NK-92 (cell line): ENCODE data around the gene DEDD.

Experiments used
- DNase-seq: peaks from one replicate; lab custom pipeline; 2025; ENCODE audit not compliant: unreplicated experiment; lab: John Stamatoyannopoulos, UW

The DEDD gene

DNA sequence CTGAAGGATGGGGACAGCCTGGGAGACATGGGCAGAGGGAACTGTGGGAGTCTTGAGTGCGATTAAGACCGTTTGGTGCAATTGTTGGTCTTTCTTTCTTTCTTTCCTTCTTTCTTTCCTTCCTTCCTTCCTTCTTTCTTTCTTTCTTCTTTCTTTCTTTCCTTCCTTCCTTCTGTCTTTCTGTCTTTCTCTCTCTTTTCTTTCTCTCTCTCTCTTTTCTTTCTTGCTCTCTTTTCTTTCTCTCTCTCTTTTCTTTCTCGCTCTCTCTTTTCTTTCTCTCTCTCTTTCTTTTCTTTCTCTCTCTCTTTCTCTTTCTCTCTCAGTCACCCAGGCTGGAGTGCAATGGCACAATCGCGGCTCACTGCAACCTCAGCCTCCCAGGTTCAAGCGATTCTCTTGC, 37.2 kb downstream of the DEDD start:
- no peak for DNase-seq

DNA sequence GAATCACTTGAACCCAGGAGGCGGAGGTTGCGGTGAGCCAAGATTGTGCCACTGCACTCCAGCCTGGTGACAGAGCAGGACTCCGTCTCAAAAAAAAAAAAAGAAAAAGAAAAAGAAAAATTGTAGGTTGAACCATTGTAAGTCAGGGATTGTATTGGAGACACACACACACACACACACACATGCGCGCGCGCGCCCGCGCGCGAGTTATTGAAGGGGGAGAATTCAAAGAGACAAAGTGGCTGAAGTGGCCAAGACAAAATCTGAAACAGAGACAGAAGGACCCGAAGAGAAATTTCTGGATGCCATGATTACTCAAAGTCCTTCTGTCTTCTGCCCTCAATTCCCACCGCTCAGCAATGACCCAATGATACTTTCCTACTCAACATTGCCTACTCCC, 38.0 kb downstream of the DEDD start:
- no peak for DNase-seq

DNA sequence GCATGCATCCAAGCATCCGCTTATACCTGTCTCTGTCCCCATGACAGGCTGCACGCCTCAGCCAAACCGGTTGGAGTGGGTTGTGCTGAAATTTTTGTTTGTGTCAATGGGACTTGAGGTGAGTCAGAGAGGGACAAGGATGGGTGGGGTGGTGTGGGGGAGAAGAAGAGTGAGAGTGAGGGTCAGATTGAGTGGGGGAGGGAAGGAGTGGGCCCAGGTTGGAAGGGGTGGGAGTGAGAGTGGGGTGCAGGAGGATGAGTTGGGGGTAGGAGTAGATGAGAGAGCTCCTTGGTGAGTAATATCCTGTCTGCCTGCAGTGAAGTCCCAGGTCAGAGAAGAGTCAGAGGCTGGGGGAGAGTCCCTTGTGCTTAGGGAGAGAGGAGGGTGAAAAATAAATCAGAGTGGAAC, 39.8 kb downstream of the DEDD start:
- DNase-seq = no peak

DNA sequence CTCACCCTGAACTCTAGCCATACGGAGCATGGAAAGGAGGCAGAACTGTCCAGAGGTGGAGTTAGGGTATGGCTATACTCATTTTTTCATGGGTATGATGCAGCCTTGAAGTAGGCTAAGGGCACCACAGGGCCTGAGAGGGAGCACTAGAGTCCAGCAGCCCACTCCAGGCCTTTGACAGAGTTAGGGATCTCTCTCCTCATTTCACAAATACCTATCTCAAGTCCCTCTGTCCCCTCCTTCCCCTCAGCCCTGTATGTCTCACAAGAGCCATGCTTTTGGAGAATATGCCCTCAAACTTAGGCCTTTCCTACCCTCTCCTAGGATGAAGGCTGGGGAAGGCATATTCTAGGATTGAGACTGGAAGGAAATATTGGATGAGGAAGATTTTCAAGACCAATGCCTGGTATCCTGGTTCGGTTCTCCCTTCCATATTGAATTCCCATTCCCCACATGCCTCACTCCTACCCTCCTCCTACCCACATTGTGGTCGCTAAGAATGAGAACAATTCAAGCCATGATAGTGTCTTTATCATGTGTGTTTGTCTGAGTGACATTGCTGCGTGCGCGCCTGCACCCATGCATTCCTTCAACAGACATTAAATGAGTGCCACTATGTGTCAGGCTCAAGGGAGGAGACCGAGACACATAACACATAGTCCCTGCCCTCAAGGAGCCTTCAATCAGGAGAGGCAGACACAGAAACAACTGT, 40.5 kb downstream of the DEDD start:
- no peak for DNase-seq

DNA sequence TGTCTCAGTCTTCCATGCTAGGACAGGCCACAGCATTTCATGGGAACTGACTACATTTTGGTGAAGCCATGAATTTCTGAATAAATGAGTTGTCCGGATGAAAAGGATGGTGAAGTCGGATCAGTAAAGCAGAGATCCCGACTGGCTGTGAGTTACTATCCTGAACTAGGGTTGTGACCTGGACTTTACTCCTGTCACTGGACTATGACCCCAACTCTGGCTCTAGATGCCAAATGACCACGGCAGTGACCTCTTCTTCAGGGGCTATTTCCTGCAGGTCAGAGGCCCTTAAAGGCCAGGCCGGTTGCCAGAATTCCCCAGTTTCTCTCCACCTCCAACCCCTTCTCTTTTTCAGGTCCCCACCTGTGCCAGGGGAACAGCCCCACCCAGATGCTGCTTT, 41.4 kb downstream of the DEDD start:
- DNase-seq = no peak

DNA sequence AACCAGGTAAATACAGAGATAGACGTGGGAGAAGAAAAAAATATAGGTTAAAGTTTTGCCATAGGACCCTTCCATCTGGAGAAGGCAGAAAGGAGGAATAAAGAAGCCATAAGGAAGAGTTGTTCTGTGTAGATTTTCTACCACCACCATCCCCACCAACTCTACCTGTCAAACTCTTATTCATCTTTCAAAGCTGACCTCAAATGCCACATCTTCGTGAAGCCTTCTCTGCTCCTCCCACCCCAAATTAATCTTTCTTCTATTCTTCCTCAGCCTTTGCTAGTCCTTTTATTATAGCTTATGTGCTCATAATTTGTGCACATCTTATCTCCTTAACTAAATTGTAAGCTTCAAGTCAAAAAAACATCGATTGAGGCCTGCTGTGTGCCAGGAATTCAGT, 41.9 kb downstream of the DEDD start:
- no peak for DNase-seq

DNA sequence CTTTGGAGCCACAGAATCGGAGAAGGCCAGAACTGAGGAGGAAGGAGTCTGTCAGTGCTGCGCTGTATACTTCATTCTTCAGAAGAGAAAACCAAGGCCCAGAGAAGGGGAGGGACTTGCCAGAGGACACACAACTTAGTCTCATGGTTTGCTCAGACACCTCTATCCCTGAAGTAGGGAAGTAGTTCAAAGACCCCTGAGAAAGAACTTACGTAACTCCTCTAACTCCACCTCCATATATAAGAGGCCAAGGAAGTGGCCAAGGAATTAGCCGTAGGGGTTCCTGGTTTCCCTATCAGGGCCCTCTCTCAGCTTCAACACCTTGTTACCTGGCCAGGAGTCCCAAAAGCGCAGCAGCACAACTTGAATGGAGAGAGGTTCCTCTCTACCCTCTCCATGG, 42.5 kb downstream of the DEDD start:
- DNase-seq = no peak

DNA sequence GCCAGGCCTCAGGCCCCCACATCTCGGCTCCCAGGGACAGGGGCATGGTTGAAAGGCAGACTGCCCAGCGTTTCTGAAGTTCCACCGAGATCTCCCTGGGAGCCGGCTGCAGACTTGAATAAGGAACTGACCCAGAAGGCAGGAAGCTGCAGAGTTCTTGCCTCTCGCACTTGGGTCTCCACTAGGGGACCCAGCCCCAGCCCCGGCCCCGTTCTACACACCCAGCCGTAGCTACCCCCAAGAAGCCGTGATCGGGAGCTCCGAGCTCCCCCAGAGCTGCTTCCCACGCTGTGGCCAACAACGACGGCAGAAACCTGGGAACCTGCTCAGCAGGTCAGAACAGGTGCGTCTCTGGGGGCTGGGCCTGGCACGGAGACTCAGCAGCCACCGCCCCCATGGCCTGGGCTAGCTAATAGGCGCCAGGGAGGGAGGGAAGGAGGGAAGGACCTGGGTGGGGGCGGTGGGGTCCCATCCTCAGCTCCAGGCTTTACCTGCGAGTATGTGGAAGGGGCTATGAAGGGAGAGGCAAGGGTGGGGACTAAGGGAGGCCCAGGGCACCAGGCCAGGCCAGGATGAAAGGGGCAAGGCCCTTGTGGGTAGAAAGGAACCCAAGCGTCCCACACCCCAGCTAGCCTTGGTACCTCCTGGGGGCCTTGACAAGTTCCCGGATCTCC, 43.1 kb downstream of the DEDD start, which contains the start of gene NECTIN4:
TSS of gene NECTIN4 (minus strand) at position 308 of the 674 bp plus-strand sequence. CDS start at position 46, 262 bp downstream.
- no peak for DNase-seq

DNA sequence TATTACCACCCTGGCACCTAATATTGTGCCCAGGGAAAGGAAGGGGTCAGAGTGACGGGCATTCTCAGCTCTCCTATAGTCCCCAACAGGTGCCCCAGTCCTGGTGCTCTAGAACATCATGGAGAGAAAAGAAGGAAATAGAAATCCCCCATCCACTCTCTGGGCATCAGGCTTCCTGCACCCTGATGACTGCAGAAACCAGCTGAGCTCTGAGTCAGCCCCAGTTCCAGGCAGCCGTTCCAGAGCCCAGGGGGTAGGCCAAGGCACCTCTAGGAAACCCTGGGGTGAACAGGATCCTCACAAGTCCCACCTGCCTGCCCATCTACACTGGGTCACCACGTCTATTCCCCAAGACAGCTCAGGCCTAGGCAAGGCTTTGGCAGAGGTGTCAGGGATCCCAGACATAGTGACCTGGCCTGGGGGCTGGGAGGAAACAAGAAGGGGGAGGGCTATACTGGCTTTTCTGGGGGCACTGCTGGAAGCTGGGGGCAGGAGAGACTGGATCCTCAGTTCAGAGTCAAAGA, 43.8 kb downstream of the DEDD start:
- DNase-seq = no peak

DNA sequence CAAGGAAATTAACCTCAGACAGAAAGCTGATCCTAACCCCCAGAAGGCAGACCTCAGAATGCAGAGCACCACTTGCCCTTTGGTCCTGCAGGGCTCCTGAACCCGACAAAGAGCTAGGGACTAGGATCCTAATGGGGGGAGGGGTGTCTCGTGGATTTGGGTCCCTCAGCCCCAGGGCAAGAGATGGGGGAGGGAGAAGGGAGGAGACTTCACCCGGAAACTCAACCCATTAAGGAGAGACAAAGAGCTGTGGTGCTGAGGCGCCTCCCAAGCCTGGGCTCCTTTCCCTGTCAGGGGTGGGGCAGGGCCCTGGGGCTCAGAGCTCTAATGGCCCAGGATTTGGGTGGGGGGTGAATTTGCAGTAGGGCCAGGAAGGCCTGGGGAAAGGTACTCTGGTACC, 46.0 kb downstream of the DEDD start:
- no peak for DNase-seq

DNA sequence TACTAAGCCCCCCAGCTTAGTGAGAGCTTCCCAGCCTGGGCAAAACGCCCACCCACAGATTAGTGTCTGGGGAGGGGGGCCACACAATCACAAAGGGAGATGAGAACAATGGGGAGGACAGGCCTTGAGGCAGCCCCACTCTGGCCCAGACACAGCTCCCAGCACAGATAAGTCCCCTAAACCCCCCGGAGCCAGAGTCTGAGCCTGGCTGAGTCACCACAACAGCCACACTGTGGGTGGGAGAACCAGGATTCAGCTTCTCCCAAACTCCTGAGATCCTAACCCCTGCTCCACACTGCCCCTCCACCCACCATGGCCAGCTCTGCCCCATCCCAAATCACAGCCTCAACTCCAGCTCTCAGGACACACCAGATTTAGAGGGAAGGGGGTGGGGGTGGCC, 47.3 kb downstream of the DEDD start:
- no peak for DNase-seq

DNA sequence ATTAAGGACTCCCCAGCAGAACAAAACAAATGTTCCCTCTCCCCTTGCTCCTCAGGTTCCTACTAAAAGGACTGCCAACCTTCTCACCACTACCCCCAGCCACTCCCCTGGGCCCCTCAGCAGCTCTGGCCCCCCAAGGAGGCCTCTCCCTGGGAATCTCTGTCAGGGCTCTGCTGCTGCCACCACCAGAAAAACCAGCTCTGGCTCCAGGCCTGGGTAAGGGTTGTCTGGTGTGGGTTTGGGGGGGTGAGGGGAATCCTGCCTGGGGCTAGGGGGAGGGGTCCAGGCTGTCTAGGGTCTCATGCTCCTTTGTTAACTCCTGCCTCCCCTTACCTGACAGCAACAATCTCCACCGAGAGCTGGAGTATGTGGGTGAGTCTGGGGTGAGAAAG, 47.9 kb downstream of the DEDD start:
- DNase-seq = no peak

DNA sequence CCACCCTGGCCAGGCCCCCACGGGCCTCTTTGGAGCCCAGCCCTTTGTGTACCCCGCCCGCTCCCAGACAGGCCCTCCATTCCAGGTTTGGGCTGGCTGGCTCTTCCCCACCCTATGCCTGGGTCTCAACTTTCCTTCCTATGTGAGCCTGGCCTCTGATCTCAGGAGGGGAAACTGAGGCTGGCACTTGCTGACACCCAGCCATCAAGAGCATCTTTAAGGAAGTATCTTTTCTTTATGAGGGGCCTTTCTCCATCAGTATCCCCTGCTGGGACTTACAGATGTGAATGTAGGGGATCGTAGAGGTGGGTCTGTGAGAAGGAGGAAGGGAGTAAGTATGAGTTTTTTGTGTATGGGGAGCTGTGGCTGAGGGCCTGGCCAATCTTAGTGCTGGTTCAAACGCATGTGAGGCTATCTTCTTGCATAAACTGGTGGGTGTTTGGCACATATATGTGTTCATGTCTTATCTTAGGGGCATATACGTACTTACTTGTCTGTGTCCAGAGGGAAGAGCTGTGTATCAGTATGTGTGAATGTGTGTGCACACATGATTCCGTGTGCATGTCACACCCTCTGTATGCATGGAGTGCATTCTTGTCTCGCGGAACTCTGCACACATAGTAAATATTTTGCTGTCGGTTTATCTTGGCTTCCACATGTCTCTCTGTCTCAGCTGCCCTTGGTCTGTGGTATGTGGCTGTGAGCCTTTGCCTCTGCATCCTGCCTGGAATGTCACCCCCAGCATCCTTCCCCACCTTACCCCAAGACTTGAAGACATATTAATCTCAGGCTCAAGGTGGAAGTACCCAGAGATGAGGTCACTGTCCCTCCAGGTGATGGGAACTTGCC, 48.5 kb downstream of the DEDD start:
- no peak for DNase-seq

DNA sequence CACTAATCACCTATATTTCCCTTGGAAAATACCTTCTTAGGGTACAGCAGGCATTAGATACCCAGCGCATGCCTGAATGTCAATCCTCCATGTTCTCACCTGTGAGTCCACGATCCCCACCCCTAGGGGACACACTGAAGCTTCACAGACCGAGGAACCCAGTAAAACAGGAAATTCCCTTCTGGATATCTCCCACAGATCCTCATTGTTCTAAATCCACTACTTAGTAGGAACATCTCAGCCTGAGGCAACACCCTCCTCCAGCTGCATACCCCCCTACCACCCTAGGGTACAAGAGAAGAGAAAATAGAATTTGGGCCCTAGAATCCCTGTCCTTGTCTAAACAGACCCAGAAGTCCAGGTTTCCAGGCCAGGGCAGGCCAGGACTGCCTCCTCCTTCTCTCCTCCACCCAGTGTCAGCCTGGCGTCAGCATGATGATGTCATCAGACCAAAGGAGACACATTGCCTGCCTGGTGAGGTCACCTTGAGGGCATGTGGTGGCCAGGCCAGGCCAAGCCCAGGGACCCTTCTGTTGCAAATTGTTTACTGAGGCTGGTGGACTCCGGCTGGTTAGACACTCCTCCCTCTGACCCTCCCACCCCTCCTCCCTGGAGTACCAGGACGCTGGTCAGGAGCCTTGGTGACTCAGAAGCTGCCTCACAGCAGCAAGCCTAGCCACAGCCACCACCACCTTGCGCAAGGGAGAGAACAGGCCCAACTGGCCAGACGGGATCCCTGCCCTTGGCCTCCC, 49.3 kb downstream of the DEDD start:
- DNase-seq = no peak

DNA sequence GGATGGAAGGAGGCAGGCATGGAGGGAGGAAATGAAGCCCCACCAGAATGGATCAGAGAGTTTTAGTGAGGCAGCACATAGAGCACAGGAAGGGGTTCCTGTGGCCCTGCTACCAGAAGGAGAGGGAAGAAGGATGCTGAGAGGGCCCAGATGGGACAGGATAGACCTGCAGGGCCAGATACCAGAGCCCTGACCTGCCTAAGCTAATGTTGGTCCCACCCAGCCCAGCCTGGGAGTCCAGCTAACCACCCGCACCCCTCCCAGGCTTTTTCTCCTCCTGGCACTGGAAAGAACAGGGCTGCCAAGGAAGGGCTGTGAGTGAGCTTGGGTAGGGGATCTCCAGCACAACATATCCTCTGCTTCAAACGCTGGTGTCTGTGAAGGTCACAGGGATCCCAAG, 50.0 kb downstream of the DEDD start:
- no peak for DNase-seq

DNA sequence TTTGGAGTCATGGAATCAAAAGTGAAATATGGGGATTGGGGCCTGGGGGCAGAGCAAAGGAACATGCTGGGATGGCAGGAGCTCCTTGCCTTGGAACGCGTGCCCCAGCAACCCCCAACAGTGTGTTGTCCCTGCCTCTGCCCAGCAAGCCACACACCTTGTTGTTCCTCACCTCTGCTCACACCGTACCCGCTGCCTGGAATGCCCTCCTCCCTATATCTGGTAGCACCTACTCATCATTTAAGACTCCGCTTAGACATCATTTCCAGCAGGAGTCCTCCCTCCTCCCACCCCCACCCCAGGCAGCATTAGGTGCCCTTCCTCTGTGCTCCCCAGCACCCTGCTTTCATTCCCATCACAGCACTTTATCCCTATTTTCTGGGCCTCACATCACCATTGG, 50.9 kb downstream of the DEDD start:
- DNase-seq = no peak

DNA sequence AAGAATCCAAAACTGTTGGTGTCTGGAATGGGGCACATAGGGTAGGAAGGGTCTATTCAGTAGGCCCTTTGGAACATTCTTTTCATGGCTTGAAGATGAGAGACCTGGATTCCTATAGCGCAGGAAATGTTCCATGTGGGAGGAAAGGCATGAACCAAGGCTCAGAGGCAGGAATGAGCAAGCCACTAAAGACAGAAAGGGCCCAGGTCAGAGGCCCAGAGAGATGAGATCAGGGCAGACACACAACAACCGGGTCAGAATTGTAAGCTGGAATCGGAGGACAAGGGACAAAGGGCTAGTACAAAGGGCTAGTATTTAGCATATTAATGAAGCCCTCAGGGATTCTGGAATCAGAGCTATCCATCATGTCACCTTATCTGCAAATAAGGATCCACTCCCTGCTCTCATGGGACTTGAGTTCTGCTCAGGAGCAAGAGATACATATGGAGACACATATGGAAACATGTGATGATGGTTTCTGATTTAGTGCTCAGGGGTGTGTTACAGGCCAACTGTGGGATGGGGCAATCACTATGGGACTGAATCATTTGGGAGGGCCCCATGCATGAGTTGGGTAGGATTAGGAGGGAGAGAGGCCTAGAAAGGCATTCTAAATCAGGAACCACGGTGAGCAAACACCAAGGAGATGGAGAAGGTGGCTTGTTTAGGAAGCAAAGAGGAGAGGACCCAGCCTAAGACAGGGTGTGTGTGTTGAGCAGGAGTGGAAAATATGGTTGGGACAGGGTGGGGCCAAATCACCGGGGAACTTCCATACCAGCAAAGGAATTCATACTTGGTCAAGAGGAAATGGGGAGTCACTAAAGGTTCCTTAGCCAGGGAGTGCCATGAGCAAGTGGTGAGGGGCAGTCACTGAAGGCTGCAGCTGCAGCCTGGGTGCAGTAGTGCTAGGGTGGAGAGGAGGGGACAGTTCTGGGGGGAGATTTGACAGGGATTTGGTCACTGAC, 51.7 kb downstream of the DEDD start:
- DNase-seq = no peak

DNA sequence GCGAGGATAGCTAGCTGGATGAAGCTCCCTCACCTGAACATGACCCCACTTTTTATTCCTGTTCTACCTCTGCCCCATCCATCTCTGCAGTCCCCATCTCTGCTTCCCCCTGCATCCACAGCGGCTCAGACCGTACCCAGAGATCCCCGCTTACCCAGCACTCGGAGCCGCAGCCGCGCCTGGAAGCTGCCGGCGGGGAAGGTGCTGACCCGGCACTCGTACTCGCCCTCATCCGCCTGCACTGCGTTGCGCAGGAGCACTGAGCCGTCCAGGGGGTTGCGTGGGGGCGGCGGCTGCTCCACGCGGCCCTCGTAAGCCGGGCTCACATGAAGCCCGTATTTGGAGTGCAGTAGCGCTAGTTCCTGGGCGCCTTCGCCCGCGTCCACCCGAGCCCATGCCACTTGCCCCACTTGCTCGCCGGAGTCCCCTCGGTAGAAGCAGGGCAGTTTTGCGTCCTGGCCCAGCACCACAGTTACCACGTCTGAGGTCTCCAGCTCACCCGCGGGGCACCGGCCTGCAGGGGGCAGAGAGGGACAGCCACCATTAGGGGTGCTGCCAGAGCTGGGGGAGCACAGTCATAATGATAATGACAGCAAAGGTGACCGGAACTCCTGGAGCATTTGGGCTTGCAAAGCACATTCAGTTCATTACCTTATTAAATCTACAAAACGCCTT, 52.9 kb downstream of the DEDD start:
- DNase-seq = no peak

DNA sequence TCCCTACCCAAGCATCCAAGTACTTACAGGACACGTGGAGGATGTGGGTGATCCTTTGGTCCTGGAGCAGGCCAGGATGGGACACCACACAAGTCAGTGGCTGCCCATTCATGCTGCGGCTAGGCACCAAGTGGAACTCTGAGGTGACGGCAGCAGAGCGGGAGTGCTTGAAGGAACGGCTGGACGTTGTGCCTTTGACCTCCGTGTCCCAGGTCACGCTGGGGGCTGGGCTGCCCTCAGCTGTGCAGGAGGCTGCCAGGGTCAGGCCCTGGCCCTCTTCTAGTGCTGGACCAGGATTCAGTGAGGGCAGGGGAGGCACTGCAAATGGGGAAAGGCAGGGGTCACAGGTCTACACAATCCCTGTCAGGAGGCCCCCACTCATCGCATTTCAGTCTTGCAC, 55.0 kb downstream of the DEDD start:
- no peak for DNase-seq
